Fibroblast of pulmonary artery (primary cell): ENCODE measurements around the gene LCN2.

ENCODE experiments used
- DNase-seq: peaks from one replicate; pipeline ENCODE4 v3.0.0-alpha.2; 2010; ENCODE audit warnings: low read depth
- H3K4me3 ChIP-seq: replicated peaks from 2 replicates; pipeline ENCODE4 v1.5.1; 2011; ENCODE audit warnings: low read depth, mild to moderate bottlenecking, control low read depth, low read length, moderate library complexity
- TF ChIP-seq, protein P1 (sequence below): IDR thresholded peaks from 2 replicates; pipeline ENCODE4 v1.5.1; 2011; ENCODE audit warnings: mild to moderate bottlenecking, control low read depth, low read length, inconsistent platforms; ENCODE audit errors: missing control alignments

The LCN2 gene

DNA sequence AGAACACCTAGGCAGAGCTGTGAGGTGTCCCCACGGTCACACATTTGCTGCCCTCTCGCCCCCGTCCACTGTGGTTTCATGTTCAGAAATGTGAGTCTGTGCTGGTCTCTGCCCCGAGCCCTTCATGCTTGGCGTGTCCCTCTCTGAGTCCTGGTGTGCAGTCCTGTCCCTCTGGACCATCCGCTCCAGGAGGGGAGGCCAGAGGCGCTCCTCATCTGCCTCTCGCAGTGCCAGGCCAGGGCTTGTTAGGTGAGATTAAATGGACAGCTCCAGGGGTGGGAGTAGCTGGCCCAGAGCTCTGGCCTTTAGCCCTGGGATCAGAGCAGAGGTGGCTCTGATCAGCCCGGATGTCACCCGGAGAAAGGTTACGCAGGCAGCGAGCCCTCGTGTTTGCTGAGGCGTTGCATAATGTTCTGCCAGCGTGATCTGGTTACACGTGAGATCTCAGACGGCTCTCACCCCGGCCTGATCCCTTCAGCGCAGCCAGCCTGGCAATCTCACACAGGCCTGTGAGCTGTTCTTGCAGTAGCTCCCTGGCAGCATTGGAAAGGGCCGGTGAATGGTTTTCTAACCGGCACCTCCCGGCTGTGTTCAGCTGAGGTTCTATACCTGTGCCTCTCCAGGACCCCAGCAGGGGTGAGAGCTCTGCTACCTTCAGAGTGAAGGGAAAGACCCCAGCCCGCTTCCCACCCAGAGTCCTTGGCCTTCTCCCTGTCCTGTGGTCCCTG lies 46.2 kb upstream of the LCN2 start:
- TF ChIP-seq, protein P1, sequence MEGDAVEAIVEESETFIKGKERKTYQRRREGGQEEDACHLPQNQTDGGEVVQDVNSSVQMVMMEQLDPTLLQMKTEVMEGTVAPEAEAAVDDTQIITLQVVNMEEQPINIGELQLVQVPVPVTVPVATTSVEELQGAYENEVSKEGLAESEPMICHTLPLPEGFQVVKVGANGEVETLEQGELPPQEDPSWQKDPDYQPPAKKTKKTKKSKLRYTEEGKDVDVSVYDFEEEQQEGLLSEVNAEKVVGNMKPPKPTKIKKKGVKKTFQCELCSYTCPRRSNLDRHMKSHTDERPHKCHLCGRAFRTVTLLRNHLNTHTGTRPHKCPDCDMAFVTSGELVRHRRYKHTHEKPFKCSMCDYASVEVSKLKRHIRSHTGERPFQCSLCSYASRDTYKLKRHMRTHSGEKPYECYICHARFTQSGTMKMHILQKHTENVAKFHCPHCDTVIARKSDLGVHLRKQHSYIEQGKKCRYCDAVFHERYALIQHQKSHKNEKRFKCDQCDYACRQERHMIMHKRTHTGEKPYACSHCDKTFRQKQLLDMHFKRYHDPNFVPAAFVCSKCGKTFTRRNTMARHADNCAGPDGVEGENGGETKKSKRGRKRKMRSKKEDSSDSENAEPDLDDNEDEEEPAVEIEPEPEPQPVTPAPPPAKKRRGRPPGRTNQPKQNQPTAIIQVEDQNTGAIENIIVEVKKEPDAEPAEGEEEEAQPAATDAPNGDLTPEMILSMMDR = no peak
- DNase-seq = no peak
- no peak overlapping the region for H3K4me3 ChIP-seq

DNA sequence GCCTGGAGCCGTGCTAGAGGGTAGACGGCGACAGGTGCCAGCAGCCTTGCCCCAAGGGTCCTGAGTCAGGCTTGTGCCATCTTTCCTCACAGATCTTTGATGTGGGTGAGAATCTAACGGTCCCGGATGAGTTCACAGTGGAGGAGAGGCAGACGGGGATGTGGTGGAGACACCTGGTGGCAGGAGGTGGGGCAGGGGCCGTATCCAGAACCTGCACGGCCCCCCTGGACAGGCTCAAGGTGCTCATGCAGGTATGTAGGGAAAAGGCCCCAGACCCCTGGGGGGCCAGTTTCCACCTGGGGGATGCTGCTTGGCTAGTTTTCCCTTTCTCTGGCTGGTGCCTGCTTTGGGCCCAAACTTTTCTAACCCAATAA lies 45.7 kb upstream of the LCN2 start:
- H3K4me3 ChIP-seq = no peak overlapping the region
- no peak for DNase-seq
- TF ChIP-seq, protein P1 = peak; percentile 13

DNA sequence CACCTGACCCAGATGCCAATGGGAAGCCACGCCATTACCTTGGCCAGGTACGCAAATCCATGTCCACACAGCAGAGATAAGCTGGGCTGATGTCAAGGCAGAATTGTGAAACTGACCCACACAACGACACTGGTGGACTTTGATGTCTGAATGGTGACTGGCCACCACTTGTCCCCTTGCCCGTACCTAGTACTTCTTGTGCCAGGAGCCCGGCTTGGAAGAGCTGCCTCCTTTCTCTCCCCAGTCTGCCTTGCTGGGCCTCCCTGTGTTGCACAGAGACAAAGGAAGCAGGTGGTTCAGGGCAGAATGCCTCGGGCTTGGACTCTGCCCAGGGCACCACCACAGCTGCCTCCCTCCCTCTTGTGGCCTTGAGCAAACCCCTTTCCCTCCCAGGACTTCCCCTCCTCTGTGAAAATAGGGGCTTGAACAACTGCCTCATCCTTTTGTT lies 45.1 kb upstream of the LCN2 start:
- H3K4me3 ChIP-seq = no peak overlapping the region
- TF ChIP-seq, protein P1 = no peak
- peak; percentile 38 for DNase-seq

DNA sequence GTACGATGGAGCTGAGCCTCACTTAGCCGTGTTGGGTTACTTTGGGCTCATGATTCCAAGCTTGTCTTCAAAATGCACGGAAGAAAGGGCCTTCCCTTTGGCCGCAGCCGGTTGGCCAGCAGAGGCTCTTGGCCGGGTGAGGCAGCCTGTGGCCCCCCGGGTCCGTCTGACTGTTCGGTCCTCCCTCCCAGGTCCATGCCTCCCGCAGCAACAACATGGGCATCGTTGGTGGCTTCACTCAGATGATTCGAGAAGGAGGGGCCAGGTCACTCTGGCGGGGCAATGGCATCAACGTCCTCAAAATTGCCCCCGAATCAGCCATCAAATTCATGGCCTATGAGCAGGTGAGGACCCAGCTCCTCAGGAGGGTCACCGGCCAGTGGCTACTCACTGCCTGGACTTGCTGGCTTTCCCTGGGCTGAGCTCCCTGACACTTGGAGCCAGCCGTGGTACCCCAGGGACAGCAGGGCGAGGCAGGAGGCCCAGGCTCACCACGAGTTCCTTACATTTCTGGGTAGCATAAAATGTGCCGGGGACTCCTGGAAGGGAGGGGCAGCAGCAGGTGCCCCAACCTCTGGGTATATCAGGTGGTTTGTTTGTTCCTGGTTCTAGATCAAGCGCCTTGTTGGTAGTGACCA lies 43.6 kb upstream of the LCN2 start:
- TF ChIP-seq, protein P1 = no peak
- no peak overlapping the region for H3K4me3 ChIP-seq
- DNase-seq = no peak

DNA sequence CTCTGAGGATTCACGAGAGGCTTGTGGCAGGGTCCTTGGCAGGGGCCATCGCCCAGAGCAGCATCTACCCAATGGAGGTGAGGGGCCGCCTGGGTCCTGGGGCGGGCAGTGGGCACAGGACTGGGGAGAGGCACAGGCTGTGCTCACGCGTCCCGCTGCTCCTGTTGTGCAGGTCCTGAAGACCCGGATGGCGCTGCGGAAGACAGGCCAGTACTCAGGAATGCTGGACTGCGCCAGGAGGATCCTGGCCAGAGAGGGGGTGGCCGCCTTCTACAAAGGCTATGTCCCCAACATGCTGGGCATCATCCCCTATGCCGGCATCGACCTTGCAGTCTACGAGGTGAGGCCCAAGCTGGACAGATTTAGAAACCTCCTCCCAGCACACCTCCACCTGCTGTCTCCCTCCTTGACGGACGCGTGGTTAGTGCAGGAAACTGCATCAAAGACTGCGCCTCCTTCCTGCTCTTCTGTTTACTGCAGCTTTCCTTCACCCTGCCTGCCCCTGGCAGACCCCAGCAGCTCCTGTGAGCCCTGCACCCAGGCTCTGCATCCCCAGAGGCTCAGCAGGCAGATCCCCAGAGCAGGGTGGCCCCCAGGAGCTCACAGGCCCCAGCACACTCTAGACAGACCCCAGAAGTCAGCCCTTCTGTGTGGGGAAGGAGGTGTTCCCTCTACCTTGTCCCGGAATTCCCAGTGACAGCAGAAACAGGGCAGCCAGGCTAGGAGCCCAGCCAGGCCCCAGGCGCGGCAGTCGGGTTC lies 42.9 kb upstream of the LCN2 start:
- TF ChIP-seq, protein P1 = no peak
- DNase-seq = no peak
- H3K4me3 ChIP-seq = no peak overlapping the region

DNA sequence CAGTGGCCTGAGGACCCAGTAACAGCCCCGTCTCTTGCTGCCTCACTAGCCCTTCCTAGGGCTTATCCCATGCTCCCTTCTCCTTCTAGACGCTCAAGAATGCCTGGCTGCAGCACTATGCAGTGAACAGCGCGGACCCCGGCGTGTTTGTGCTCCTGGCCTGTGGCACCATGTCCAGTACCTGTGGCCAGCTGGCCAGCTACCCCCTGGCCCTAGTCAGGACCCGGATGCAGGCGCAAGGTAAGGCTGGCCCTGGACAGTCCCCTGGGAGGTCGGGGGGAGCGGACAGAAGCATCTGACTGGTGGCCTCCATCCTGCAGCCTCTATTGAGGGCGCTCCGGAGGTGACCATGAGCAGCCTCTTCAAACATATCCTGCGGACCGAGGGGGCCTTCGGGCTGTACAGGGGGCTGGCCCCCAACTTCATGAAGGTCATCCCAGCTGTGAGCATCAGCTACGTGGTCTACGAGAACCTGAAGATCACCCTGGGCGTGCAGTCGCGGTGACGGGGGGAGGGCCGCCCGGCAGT lies 42.2 kb upstream of the LCN2 start:
- no peak for DNase-seq
- TF ChIP-seq, protein P1 = no peak

More for the DNA sequence above, 42.2 kb upstream of the LCN2 start:
- no peak overlapping the region for H3K4me3 ChIP-seq
